ENCODE results near the gene DAGLA.

Gene DAGLA

DNA sequence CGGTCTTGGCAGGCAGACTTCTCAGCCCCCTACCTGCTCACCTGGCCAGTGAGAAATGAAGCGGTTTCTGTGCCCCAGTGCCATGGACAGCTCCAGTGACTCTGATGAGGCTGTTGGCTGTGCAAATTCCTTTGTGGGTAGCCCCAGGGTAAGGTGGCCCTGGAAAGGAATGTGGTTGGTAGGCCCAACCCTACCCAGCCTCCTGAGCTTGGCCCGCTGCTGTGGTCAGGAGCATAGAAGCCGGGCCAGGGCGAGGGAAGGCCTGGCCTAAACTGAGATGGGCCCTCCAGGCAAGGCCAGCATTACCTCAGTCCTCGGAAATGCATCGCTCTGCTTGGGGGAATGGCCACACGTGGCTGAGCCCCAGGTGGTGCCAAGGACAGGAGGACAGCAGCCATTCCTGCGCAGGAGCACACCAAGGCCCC is 16.9 kb downstream of the DAGLA start:
- no peaks in the 10 kb centered on the region for H3K9me3 ChIP-seq (ENCODE audit: low read length)
- H3K27ac ChIP-seq (ENCODE audit: low read depth, low read length, poor library complexity, severe bottlenecking), result no peak overlapping the region
- no peak overlapping the region for H3K4me3 ChIP-seq (ENCODE audit: low read depth, low read length, poor library complexity, severe bottlenecking)
- no peaks in the 10 kb centered on the region for H3K27me3 ChIP-seq (ENCODE audit: insufficient read depth, low read length)
- H4K20me1 ChIP-seq (ENCODE audit: insufficient read depth, low read length), result no peaks in the 10 kb centered on the region
- no peak for TF ChIP-seq CTCF (IDR thresholded peaks at IDR 0.05; ENCODE audit: low read length)
- no peak for TF ChIP-seq EZH2 (IDR thresholded peaks at IDR 0.05; ENCODE audit: borderline replicate concordance, low read length)
- no peaks in the 10 kb centered on the region for H3F3A ChIP-seq (ENCODE audit: insufficient read depth, low read length)
- no peak overlapping the region for H2AFZ ChIP-seq (ENCODE audit: low read length)
- H3K79me2 ChIP-seq (ENCODE audit: insufficient read depth, low read length), result no peaks in the 10 kb centered on the region
- H3K36me3 ChIP-seq (ENCODE audit: insufficient read depth, low read length), result no peaks in the 10 kb centered on the region
- H3K9ac ChIP-seq (ENCODE audit: low read length), result no peak overlapping the region
- no peak overlapping the region for H3K4me2 ChIP-seq (ENCODE audit: low read length)
- no peaks in the 10 kb centered on the region for H3K9me2 ChIP-seq (ENCODE audit: low read depth, low read length)
- H3K4me1 ChIP-seq (ENCODE audit: insufficient read depth, low read length, severe bottlenecking), result no peaks in the 10 kb centered on the region

DNA sequence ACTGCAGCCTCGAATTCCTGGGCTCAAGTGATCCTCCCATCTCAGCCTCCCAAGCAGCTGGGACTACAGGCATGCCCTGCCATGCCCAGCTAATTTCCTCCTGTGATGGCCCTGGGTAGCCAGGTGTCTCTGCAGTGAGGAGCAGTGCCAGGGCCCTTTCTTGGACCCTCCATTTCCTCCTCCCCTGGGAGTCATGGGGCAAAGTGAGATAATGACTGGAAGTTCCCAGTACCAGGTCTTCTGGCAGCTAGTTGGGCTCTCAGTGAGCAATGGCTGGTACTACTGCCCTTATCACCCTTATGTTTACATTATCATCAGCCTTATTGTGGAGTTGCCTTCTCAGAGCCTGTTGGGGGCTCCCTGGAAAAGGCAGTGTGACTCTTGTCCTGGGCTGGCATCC is 17.6 kb downstream of the DAGLA start:
- Histone ChIP-seq H3K9me2 (ENCODE audit: low read depth, low read length) (no peaks in the 10 kb centered on the region), H3K36me3 (ENCODE audit: insufficient read depth, low read length) (no peaks in the 10 kb centered on the region), H4K20me1 (ENCODE audit: insufficient read depth, low read length) (no peaks in the 10 kb centered on the region), H3K9me3 (ENCODE audit: low read length) (no peaks in the 10 kb centered on the region), H3K27me3 (ENCODE audit: insufficient read depth, low read length) (no peaks in the 10 kb centered on the region), H2AFZ (ENCODE audit: low read length) (no peak overlapping the region), H3K27ac (ENCODE audit: low read depth, low read length, poor library complexity, severe bottlenecking) (no peak overlapping the region), H3F3A (ENCODE audit: insufficient read depth, low read length) (no peaks in the 10 kb centered on the region), H3K79me2 (ENCODE audit: insufficient read depth, low read length) (no peaks in the 10 kb centered on the region), H3K4me2 (ENCODE audit: low read length) (no peak overlapping the region), H3K4me3 (ENCODE audit: low read depth, low read length, poor library complexity, severe bottlenecking) (no peak overlapping the region), H3K4me1 (ENCODE audit: insufficient read depth, low read length, severe bottlenecking) (no peaks in the 10 kb centered on the region), H3K9ac (ENCODE audit: low read length) (no peak overlapping the region)
- TF ChIP-seq EZH2 (IDR thresholded peaks at IDR 0.05; ENCODE audit: borderline replicate concordance, low read length) (no peak), CTCF (IDR thresholded peaks at IDR 0.05; ENCODE audit: low read length) (no peak)

DNA sequence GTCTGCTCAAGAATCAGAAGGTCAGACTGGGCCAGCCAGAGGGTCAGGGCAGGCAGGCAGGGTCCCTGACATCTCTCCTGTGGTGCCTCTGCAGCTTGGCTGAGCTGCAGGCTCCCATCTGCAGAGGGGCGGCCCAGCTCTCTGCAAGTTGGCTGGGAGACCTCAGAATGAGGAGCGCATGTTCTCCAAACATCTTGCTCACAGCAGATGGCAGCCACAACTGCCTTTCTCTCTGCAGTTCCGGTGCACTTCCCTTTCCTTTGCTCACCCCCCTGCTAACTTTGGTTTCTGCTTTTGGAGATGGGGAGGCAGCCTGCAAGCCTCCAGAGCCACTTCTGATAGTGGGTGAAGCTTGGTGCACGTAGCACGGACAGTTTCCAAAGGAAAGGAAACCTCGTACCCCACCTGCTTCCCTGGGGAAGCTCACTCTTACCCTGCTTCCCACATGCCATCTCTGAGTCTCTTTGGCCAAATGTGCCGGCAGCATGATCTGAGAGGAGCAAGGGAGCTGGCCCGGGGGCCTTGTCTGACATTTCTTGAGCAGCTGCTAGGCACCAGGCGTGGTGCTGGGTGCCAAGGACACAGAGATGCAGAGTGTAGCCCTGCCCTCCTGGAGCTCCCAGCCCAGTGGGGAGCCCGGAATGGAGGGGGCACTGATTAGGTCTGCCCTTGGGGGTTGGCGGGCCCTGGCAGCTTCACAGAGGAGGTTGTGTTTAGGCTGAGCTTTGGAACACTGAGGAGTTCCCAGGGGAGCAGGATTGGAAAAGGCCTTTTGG is 18.2 kb downstream of the DAGLA start:
- Histone ChIP-seq H3K4me1 (ENCODE audit: insufficient read depth, low read length, severe bottlenecking) (no peaks in the 10 kb centered on the region), H3K4me3 (ENCODE audit: low read depth, low read length, poor library complexity, severe bottlenecking) (no peak overlapping the region), H3K9ac (ENCODE audit: low read length) (no peak overlapping the region)

More for the DNA sequence above, 18.2 kb downstream of the DAGLA start:
- H3K27me3 ChIP-seq (ENCODE audit: insufficient read depth, low read length), result no peaks in the 10 kb centered on the region
- TF ChIP-seq CTCF (IDR thresholded peaks at IDR 0.05; ENCODE audit: low read length), result no peak
- TF ChIP-seq EZH2 (IDR thresholded peaks at IDR 0.05; ENCODE audit: borderline replicate concordance, low read length), result no peak
- H4K20me1 ChIP-seq (ENCODE audit: insufficient read depth, low read length), result no peaks in the 10 kb centered on the region
- H2AFZ ChIP-seq (ENCODE audit: low read length), result no peak overlapping the region
- H3K9me3 ChIP-seq (ENCODE audit: low read length), result no peaks in the 10 kb centered on the region
- H3K9me2 ChIP-seq (ENCODE audit: low read depth, low read length), result no peaks in the 10 kb centered on the region
- no peak overlapping the region for H3K4me2 ChIP-seq (ENCODE audit: low read length)
- no peaks in the 10 kb centered on the region for H3F3A ChIP-seq (ENCODE audit: insufficient read depth, low read length)
- no peaks in the 10 kb centered on the region for H3K79me2 ChIP-seq (ENCODE audit: insufficient read depth, low read length)
- no peaks in the 10 kb centered on the region for H3K36me3 ChIP-seq (ENCODE audit: insufficient read depth, low read length)
- H3K27ac ChIP-seq (ENCODE audit: low read depth, low read length, poor library complexity, severe bottlenecking), result no peak overlapping the region

All from OCI-LY1 (cell line).